Heart right ventricle (tissue), 16 donors: ENCODE results near the gene STAT4. TPM values are rescaled to one million over a fixed set of nuclear protein-coding genes. Genes with fewer than 3 reads are reported as not detected.

ENCODE experiments used
- ATAC-seq, 8 donors: fragments of 200-7000 bp; cut with Tn5 transposase; one replicate each; pipeline ENCODE4 v1.9.1; 2020; ENCODE audit warnings: mild to moderate bottlenecking in 8 of 8, moderate library complexity in 8 of 8, moderate number of reproducible peaks in 1 of 8
- DNase-seq, 2 donors: peaks; one replicate each; pipeline ENCODE4 v3.0.0-alpha.2; 2020
- H3K27ac ChIP-seq, 10 donors: fragments of 200-600 bp; sonication (generic) in 2 of 10; one replicate each; pipeline versions ENCODE4 v1.5.0 to v1.8.0; 2020 to 2022; ENCODE audit warnings: mild to moderate bottlenecking in 3 of 10
- H3K27me3 ChIP-seq, 7 donors: fragments of 200-600 bp; one replicate each; pipeline ENCODE4 v1.8.0; 2021 to 2022; ENCODE audit warnings: mild to moderate bottlenecking in 2 of 7
- H3K36me3 ChIP-seq, 9 donors: fragments of 200-600 bp; sonication (generic) in 1 of 9; one replicate each; pipeline versions ENCODE4 v1.5.0 to v1.8.0; 2020 to 2022; ENCODE audit warnings: mild to moderate bottlenecking in 2 of 9
- H3K4me1 ChIP-seq, 9 donors: fragments of 200-600 bp; sonication (generic) in 1 of 9; one replicate each; pipeline versions ENCODE4 v1.5.0 to v1.8.0; 2020 to 2022; ENCODE audit warnings: mild to moderate bottlenecking in 4 of 9
- H3K4me3 ChIP-seq, 10 donors: fragments of 200-600 bp; sonication (generic) in 2 of 10; one replicate each; pipeline versions ENCODE4 v1.5.0 to v1.8.0; 2020 to 2022; ENCODE audit warnings: mild to moderate bottlenecking in 7 of 10, moderate library complexity in 2 of 10
- H3K9me3 ChIP-seq, 11 donors: fragments of 200-600 bp in 10 of 11; sonication (generic) in 2 of 11; one replicate each; pipeline versions ENCODE4 v1.5.0 to v1.8.0; 2013 to 2022; ENCODE audit warnings: mild to moderate bottlenecking in 2 of 11, control low read depth in 1 of 11, moderate library complexity in 1 of 11
- CTCF ChIP-seq, 9 donors: fragments of 200-600 bp; sonication (generic) in 2 of 9; IDR thresholded peaks; one replicate each; pipeline versions ENCODE4 v1.5.0 to v1.8.0; 2021 to 2022; ENCODE audit warnings: antibody characterized with exemption in 9 of 9, mild to moderate bottlenecking in 5 of 9, moderate library complexity in 1 of 9
- WGBS, 2 donors: extraction: QIAGEN DNeasy Blood & Tissue Kit; methylation state at CpG; one replicate each; pipeline ENCODE4 v1.1.7; 2013; ENCODE audit warnings: inconsistent platforms in 1 of 2; 5-methylcytosine and 5-hydroxymethylcytosine counted together
- intact Hi-C, 10 donors: fragments of 100-400 bp; cut with DNase I; formaldehyde crosslinking; loops; one replicate each; pipeline versions ENCODE4 v1.11.1 to v1.14.2; 2022
- polyA plus RNA-seq, 2 donors: library from polyadenylated mRNA; stranded (reverse); fragments of 200-250 nt; gene quantifications; one replicate each; pipeline ENCODE4 v1.2.3, GENCODE V29; 2013
- total RNA-seq, 10 donors: library from RNA; stranded (reverse); fragmentation: NEBNext Ultra II Directional in 3 of 10; extraction: Animal tissue kit (Norgen Biotek cat#: 25700) in 3 of 10; gene quantifications; one replicate each; pipeline versions ENCODE4 v1.2.1 to v1.2.4, GENCODE V29; 2021 to 2023
- donor health status: Arrhythmogenic right ventricular cardiomyopathy.
- donor health status: ischemic (EF 13 %, LVEDD 7.1; RV severe dilation, severe dysfunction).
- donor health status: healthy with polysubstance abuse.
- donor health status: DM: no; HTN: yes; CAD: no.
- donor health status: DM: no; HTN: no; CAD: no.
- donor health status: ischemic (EF 25% LVEDD 6.9; RV normal size, moderate dysfunction).
- donor health status: ischemic (EF 25% LVEDD 5.7; RV mildly dilated, moderate dysfunction).
- donor health status: healthy.
- donor health status: DM: yes; HTN: yes; CAD: no.
- donor health status: Ischemic cardiomyopathy.
- donor health status: ischemic (EF 35%, LVEDD 5.7; RV mildly dilated, moderate dysfunction).
- donor health status: nonischemic (EF 11% LVEDD 7.7; RV severe dilation, severe dysfunction).
- donor health status: DM: yes; HTN: yes; CAD: no.
- donor health status: PGD.
- donor health status: ischemic (EF 29% LVEDD 5.4; RV normal size, mild dysfunction).
- donor health status: nonischemic (EF 23%, LVEDD 6.1; RV moderate dilation, normal function).

The STAT4 gene
- total and polyA plus RNA-seq, 12 donors: 0.52 to 9.4 (median 2.2) TPM

GRCh38 chr2:191177751-191178736 lies 27.2 kb upstream of the STAT4 start:
- DNase-seq: no peak
- no peak for TF ChIP-seq CTCF (IDR thresholded peaks at IDR 0.05)
- H3K36me3 ChIP-seq: no peaks in the 10 kb centered on the region
- ATAC-seq: peak in 1 of 8 donors; percentile 11
- peaks cover 0 to 24% (median 0%) of the 10 kb centered on the region in 9 donors for H3K4me1 ChIP-seq
- peak overlapping the region in 1 of 10 donors; percentile 52 for H3K27ac ChIP-seq
- H3K27me3 ChIP-seq: no peaks in the 10 kb centered on the region
- intact Hi-C loops: no loop called here
- no peak overlapping the region for H3K4me3 ChIP-seq
- H3K9me3 ChIP-seq: no peaks in the 10 kb centered on the region
- WGBS, 2 donors: 91 to 100% methylated on average over 2 of the region's 2 CpGs

GRCh38 chr2:191176801-191177438 lies 26.1 kb upstream of the STAT4 start:
- ATAC-seq: no peak
- WGBS, 2 donors: 72 to 86% methylated on average over 2 of the region's 2 CpGs
- no peak for TF ChIP-seq CTCF (IDR thresholded peaks at IDR 0.05)
- DNase-seq: no peak
- Histone ChIP-seq H3K27me3 (no peaks in the 10 kb centered on the region), H3K36me3 (no peaks in the 10 kb centered on the region), H3K4me3 (no peak overlapping the region), H3K4me1 (peaks cover 0 to 36% (median 6%) of the 10 kb centered on the region in 9 donors), H3K9me3 (no peaks in the 10 kb centered on the region), H3K27ac (no peak overlapping the region)
- intact Hi-C loops: no loop called here

- Histone ChIP-seq H3K4me3 (no peak overlapping the region), H3K9me3 (no peaks in the 10 kb centered on the region), H3K36me3 (no peaks in the 10 kb centered on the region), H3K4me1 (peaks cover 0 to 42% (median 11%) of the 10 kb centered on the region in 9 donors), H3K27ac (no peak overlapping the region), H3K27me3 (no peaks in the 10 kb centered on the region)
- WGBS, 2 donors: 93 to 98% methylated on average over 1 of the region's 1 CpG
- DNase-seq (no peak), ATAC-seq (no peak)
- intact Hi-C loops: no loop called here
- no peak for TF ChIP-seq CTCF (IDR thresholded peaks at IDR 0.05)
Observed at GRCh38 chr2:191176305-191176704, 25.5 kb upstream of the STAT4 start.

GRCh38 chr2:191174442-191174841 lies 23.6 kb upstream of the STAT4 start:
- ATAC-seq: no peak
- H3K9me3 ChIP-seq: no peaks in the 10 kb centered on the region
- H3K27me3 ChIP-seq: no peaks in the 10 kb centered on the region
- no peak overlapping the region for H3K4me3 ChIP-seq
- no peak overlapping the region for H3K27ac ChIP-seq
- TF ChIP-seq CTCF (IDR thresholded peaks at IDR 0.05): no peak
- no peaks in the 10 kb centered on the region for H3K36me3 ChIP-seq
- 89 to 97% methylated on average over 3 of the region's 3 CpGs for WGBS, 2 donors
- DNase-seq: no peak
- peaks cover 0 to 38% (median 11%) of the 10 kb centered on the region in 9 donors for H3K4me1 ChIP-seq
- intact Hi-C loops: no loop called here
